ENCODE results near the gene TRIM8.

GRCh38 chr10:102643336-102644065 is 778 bp upstream of the TRIM8 start:
- TF ChIP-seq POLR2A (IDR thresholded peaks at IDR 0.05; ENCODE audit: low read length) (no peak), GATA1 (IDR thresholded peaks at IDR 0.05; ENCODE audit: low read depth, low read length) (no peak)
